ENCODE results near the gene CWF19L2. TPM values are rescaled to one million over a fixed set of nuclear protein-coding genes. Genes with fewer than 3 reads are reported as not detected.

CWF19L2 gene
- total RNA-seq: 10 to 100 TPM; 21.1 to 27.4 TPM
- 13.5 TPM for polyA plus RNA-seq (2013, experiment 1 of 2)
- 13.8 TPM for polyA plus RNA-seq (2013, experiment 2 of 2)
- long read RNA-seq, experiment 1, partial matches to known transcripts: 12 of 16 reads
- long read RNA-seq, experiment 1, other reads (novel, unspliced or antisense): 2 of 16 reads
- long read RNA-seq, experiment 2, transcript CWF19L2-201 (18 exons, 3,278 nt): major isoform, 33 of 56 reads
- long read RNA-seq, experiment 2, partial matches to known transcripts: 8 of 56 reads
- long read RNA-seq, experiment 2, other reads (novel, unspliced or antisense): 15 of 56 reads
- long read RNA-seq, experiment 3, transcript CWF19L2-201 (18 exons, 3,278 nt): major isoform, 15 of 28 reads
- long read RNA-seq, experiment 3, partial matches to known transcripts: 8 of 28 reads
- long read RNA-seq, experiment 3, other reads (novel, unspliced or antisense): 5 of 28 reads
- long read RNA-seq, experiment 4, partial matches to known transcripts: 32 of 40 reads
- long read RNA-seq, experiment 4, other reads (novel, unspliced or antisense): 6 of 40 reads

- H3K4me1 Mint-ChIP-seq: peaks cover 9% of the 10 kb centered on the region
- peak within 1 kb of the TSS; percentile 74 for H3K9ac ChIP-seq (ENCODE audit: extremely low read depth, low read length, poor library complexity, severe bottlenecking)
- peaks cover 4% of the 10 kb centered on the region for H3K27me3 ChIP-seq (ENCODE audit: control insufficient read depth, insufficient read depth, low read length, poor library complexity, severe bottlenecking)
- peak within 1 kb of the TSS; percentile 93 for H3K4me3 ChIP-seq (ENCODE audit: low read length)
- no peak within 1 kb of the TSS for H3K27ac ChIP-seq (ENCODE audit: low read depth, low read length)
- peaks cover 14% of the 10 kb centered on the region for H3K27me3 Mint-ChIP-seq (ENCODE audit: insufficient read depth)
- H3K27ac Mint-ChIP-seq: peak within 1 kb of the TSS; percentile 94
- peak; percentile 95 for DNase-seq
- peaks cover 11% of the 10 kb centered on the region for H3K36me3 Mint-ChIP-seq (ENCODE audit: low read depth)
- H3K36me3 ChIP-seq (ENCODE audit: control insufficient read depth, insufficient read depth, low read length): peaks cover 21% of the 10 kb centered on the region
- TF ChIP-seq CTCF (conservative IDR thresholded peaks at IDR 0.05): no peak
- 0 to 1% methylated on average over 7 to 28 of the region's 30 CpGs for WGBS, 2 experiments (ENCODE audit: insufficient coverage in 1 of 2, insufficient read length in 1 of 2)
- no peaks in the 10 kb centered on the region for H3K4me1 ChIP-seq (ENCODE audit: control insufficient read depth, insufficient read depth, low read length)
- H3K9me3 ChIP-seq (ENCODE audit: control insufficient read depth, low read length): no peaks in the 10 kb centered on the region
- H3K4me3 Mint-ChIP-seq: peak within 1 kb of the TSS; percentile 75
- no peaks in the 10 kb centered on the region for H3K9me3 Mint-ChIP-seq
Measured at GRCh38 chr11:107457558-107458271, at the start of gene CWF19L2. Gene CWF19L2 (minus strand): TSS chr11:107457825. CDS start chr11:107457816, 9 bp downstream.

GRCh38 chr11:107505647-107506225 lies 48.1 kb upstream of the CWF19L2 start:
- H3K4me3 Mint-ChIP-seq: no peak overlapping the region
- TF ChIP-seq CTCF (conservative IDR thresholded peaks at IDR 0.05): no peak
- Histone ChIP-seq H3K36me3 (ENCODE audit: control insufficient read depth, insufficient read depth, low read length) (peaks cover 33% of the 10 kb centered on the region), H3K27ac (ENCODE audit: low read depth, low read length) (no peak overlapping the region), H3K9ac (ENCODE audit: extremely low read depth, low read length, poor library complexity, severe bottlenecking) (no peak overlapping the region), H3K4me1 (ENCODE audit: control insufficient read depth, insufficient read depth, low read length) (no peaks in the 10 kb centered on the region), H3K27me3 (ENCODE audit: control insufficient read depth, insufficient read depth, low read length, poor library complexity, severe bottlenecking) (no peaks in the 10 kb centered on the region), H3K4me3 (ENCODE audit: low read length) (no peak overlapping the region), H3K9me3 (ENCODE audit: control insufficient read depth, low read length) (peaks cover 21% of the 10 kb centered on the region)
- peaks cover 18% of the 10 kb centered on the region for H3K9me3 Mint-ChIP-seq
- H3K27me3 Mint-ChIP-seq (ENCODE audit: insufficient read depth): no peaks in the 10 kb centered on the region
- no peaks in the 10 kb centered on the region for H3K4me1 Mint-ChIP-seq
- no peak overlapping the region for H3K27ac Mint-ChIP-seq
- DNase-seq: no peak
- H3K36me3 Mint-ChIP-seq (ENCODE audit: low read depth): peaks cover 41% of the 10 kb centered on the region

GRCh38 chr11:107504981-107505380 lies 47.4 kb upstream of the CWF19L2 start:
- Histone ChIP-seq H3K9me3 (ENCODE audit: control insufficient read depth, low read length) (peaks cover 21% of the 10 kb centered on the region), H3K9ac (ENCODE audit: extremely low read depth, low read length, poor library complexity, severe bottlenecking) (no peak overlapping the region), H3K4me3 (ENCODE audit: low read length) (no peak overlapping the region), H3K27me3 (ENCODE audit: control insufficient read depth, insufficient read depth, low read length, poor library complexity, severe bottlenecking) (no peaks in the 10 kb centered on the region), H3K4me1 (ENCODE audit: control insufficient read depth, insufficient read depth, low read length) (no peaks in the 10 kb centered on the region), H3K36me3 (ENCODE audit: control insufficient read depth, insufficient read depth, low read length) (peaks cover 33% of the 10 kb centered on the region), H3K27ac (ENCODE audit: low read depth, low read length) (no peak overlapping the region)
- peak overlapping the region; percentile 24 for H3K27ac Mint-ChIP-seq
- no peak for TF ChIP-seq CTCF (conservative IDR thresholded peaks at IDR 0.05)
- no peak overlapping the region for H3K4me3 Mint-ChIP-seq
- no peak for DNase-seq
- H3K4me1 Mint-ChIP-seq: no peaks in the 10 kb centered on the region
- peaks cover 18% of the 10 kb centered on the region for H3K9me3 Mint-ChIP-seq
- WGBS, 2 experiments (ENCODE audit: insufficient coverage in 1 of 2, insufficient read length in 1 of 2): 93 to 95% methylated on average over 3 to 5 of the region's 5 CpGs
- H3K27me3 Mint-ChIP-seq (ENCODE audit: insufficient read depth): no peaks in the 10 kb centered on the region
- peaks cover 41% of the 10 kb centered on the region for H3K36me3 Mint-ChIP-seq (ENCODE audit: low read depth)
